Breast epithelium (tissue), 3 donors: Measurements from ENCODE around the gene AAMP.

Experiments
- POLR2A ChIP-seq: fragments of 450-650 bp; IDR thresholded peaks from one replicate; pipeline ENCODE4 v1.6.1; 2016; ENCODE audit warnings: antibody characterized with exemption, mild to moderate bottlenecking, moderate library complexity
- POLR2AphosphoS5 ChIP-seq, 3 donors: sonication (generic); formaldehyde crosslinking; IDR thresholded peaks; one replicate each; pipeline ENCODE4 v1.6.1; 2017; ENCODE audit warnings: antibody characterized with exemption in 3 of 3
- TF ChIP-seq, protein P1 (sequence below), 3 donors: fragments of 450-650 bp; IDR thresholded peaks; one replicate each; pipeline ENCODE4 v1.5.1; 2016 to 2017; ENCODE audit warnings: antibody characterized with exemption in 3 of 3, mild to moderate bottlenecking in 3 of 3, moderate library complexity in 3 of 3

DNA sequence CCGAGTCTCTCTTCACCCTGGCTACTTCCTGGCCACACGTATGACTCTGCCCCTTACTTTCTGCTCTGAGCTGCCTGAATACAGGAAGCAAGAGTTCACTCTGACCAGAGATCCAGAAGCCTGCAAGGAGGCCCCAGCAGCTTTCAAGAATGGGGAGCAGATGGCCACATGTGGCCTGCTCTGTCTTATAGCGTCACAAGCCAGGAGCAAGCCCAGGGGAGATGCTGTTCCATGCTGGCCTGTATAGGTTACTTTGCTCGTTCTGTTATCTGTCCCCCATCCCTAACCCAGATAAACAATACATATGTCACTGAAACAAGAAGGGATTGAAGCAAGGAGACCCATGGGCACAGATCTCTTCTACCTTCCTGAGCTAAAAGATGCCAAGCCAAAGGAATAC lies 4.6 kb upstream of the AAMP start:
- no peak for TF ChIP-seq POLR2A
- TF ChIP-seq POLR2AphosphoS5 (IDR thresholded peaks at IDR 0.05), result no peak
- TF ChIP-seq, protein P1, sequence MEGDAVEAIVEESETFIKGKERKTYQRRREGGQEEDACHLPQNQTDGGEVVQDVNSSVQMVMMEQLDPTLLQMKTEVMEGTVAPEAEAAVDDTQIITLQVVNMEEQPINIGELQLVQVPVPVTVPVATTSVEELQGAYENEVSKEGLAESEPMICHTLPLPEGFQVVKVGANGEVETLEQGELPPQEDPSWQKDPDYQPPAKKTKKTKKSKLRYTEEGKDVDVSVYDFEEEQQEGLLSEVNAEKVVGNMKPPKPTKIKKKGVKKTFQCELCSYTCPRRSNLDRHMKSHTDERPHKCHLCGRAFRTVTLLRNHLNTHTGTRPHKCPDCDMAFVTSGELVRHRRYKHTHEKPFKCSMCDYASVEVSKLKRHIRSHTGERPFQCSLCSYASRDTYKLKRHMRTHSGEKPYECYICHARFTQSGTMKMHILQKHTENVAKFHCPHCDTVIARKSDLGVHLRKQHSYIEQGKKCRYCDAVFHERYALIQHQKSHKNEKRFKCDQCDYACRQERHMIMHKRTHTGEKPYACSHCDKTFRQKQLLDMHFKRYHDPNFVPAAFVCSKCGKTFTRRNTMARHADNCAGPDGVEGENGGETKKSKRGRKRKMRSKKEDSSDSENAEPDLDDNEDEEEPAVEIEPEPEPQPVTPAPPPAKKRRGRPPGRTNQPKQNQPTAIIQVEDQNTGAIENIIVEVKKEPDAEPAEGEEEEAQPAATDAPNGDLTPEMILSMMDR (IDR thresholded peaks at IDR 0.05), result no peak
